HG03103 (cell line): Measurements from ENCODE around the gene ZNF516.
"Not testable (repeated sequence)": the region's sequence is repeated elsewhere in the genome, so short reads cannot be mapped to it uniquely, and the experiment has no call there.

Experiments used
- ATAC-seq: cut with Tn5 transposase; IDR thresholded peaks from one replicate; pipeline ENCODE4 v1.9.1; 2021; ENCODE audit warnings: low read depth; ENCODE audit not compliant: unreplicated experiment

ZNF516 gene

GRCh38 chr18:76491473-76491775 lies 3.6 kb downstream of the ZNF516 start:
- ATAC-seq: no peak

DNA sequence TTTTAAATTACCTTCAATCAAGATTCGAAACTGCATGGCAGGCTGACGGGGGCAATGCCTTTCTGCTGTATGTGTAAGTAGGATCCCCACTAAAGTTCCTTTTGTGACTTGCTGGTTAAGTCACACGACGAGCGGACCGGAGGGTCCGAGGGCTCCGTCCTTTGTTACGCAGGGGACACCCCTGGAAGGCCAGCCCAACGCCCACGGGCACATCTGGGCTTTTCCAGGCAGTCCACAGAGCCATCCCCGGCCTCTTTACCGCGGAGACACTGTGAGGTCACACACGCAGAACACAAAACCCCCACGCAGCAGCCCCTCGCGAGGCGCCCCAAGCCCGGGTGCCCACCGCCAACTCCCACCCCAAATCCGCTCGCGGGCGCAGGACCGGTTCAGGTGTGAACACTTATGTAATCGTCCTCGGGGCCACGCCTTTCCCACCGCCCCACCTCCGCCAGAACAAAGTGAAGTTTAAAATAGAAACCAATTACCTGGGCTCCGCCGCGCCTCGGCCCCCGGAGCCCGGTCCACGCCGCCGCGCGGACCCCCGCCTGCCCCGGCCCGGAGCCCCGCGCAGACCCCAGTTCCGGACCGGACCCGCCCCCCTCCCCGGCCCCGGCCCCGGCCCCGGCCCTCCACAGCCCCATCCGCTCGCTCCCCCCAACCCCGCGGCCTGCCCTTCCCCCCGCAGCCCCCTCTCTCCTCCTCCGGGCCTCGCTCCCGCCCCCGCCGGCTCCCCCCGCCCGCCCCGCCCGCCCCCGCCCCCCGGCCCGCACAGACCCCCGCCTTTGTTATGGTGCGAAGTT lies 4.2 kb downstream of the ZNF516 start:
- no peak for ATAC-seq

DNA sequence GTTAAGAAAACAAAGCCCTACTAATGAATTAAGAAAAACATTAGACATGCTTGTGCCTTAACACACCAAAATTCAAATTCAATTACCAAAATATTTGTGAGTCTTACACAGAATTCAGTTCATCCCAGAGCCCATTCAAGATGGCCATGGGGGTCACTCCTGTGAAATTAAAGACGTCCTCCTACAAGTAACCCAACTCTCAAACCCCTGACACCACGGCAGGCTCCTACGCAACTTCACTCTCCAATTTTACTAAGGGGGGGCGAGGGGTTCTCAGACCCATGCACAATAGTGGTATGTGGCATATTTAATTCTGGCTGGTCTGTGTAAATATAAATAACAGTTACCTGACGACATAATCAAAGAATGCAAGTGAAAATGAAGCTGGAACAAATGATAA lies 5.0 kb downstream of the ZNF516 start:
- ATAC-seq: no peak

DNA sequence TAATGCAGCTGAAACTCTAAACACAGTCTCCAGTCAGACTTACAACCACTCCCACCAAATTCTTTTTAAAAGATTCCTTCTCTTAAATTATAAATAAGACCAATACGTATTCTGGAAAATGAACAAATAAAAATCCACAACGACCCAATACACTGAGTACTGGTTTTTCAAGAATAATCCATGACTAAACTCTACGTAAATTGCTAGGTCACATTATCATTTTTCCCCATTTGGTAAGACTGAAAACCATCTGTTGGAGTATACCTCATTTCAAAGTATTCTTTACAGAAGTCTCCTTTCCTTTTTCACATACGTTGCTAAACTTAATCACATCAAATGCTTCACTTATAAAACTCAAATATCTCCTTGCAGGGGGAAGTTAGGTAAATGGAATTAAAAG lies 6.0 kb downstream of the ZNF516 start:
- no peak for ATAC-seq

DNA sequence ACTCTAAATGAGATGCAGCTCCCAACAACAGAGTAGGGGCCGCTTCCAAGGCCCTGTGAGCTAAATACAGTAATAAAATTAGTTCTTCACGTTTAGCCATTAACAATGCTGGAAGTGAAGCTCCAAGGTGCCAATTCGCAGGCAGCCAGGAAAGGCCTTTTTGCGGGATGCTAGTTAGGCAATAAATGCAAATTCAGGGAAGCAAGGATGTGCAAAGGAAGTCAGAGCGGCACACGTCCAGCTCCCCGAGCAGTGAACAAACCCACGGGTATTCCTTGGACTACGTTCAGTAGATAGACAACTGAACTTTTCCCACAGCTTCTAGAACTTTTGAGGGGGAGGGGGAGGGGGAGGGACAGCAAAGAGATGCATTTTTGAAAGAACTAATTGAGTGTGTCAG lies 6.9 kb downstream of the ZNF516 start:
- no peak for ATAC-seq

GRCh38 chr18:76487782-76488181 lies 7.3 kb downstream of the ZNF516 start:
- ATAC-seq: no peak

GRCh38 chr18:76487070-76487469 lies 8.0 kb downstream of the ZNF516 start:
- ATAC-seq: no peak

- no peak for ATAC-seq
Measured at GRCh38 chr18:76486574-76486973, 8.5 kb downstream of the ZNF516 start.

- no peak for ATAC-seq
Measured at GRCh38 chr18:76486038-76486437, 9.0 kb downstream of the ZNF516 start.

DNA sequence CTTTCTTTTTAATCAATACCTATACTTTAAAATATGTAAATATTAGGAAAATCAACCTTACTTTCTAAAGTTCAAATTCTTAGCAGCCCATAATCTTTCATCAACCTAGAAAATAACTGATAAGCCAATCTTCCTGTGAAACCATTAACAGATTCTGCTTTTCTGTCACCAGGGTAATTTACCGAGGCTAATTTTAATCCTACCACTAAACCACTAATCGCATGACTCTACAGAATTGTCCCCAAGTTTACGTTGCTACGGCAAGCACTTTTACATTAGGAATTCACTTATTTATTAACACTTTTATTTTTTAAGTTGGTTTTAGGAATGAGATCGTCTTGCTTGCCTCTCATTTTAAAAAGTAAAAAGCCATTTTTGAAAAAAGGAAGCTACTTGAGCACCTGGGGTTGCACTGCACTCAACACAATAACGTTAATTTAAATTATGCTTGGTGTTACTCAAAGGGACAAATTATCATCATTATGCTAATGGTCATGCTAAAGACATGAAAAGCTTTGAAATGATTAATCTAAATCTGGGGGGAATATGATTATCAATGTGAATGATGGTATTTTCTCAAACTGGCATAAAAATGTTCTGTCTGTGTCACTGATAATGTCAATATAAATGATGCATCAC lies 10.2 kb downstream of the ZNF516 start:
- ATAC-seq: peak; percentile 46

- ATAC-seq: no peak
Measured at GRCh38 chr18:76483780-76484179, 11.3 kb downstream of the ZNF516 start.

DNA sequence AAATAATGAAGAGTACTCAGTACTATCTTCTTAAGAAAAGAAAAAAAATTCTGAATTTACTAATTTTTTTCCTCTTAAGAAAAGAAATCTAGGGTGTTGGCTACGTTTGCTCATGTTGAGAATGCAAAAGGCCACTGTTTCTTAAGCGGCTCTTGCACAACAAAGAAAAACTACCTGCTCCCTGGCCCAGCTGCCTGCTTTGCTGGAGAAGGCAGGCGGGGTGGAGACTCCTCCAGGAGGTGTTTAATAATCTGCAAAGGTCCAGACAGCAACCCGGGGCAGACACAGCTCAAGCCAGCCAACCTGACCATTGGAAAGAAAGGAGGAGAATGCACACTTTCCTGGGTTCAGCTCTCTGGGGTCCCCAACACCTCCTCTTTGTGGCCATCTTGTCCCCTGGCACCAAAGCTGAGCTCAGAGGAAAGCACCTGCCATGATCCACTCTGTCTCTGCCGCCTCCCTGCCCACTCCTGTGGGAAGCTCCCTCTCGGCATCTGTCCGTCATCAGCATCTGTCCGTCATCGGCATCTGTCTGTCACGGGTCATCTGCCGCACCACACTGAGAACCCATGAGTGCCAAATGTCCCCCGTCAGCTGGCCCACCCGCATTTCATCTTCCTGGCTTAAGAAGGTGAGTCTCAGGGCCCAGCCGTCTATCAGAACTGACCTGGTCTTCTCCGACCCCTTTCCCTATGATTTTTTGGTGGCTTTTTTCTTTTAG lies 11.9 kb downstream of the ZNF516 start:
- ATAC-seq: no peak

GRCh38 chr18:76482267-76482666 lies 12.8 kb downstream of the ZNF516 start:
- ATAC-seq: no peak

GRCh38 chr18:76480913-76481312 lies 14.1 kb downstream of the ZNF516 start:
- no peak for ATAC-seq

- no peak for ATAC-seq
Measured at GRCh38 chr18:76479351-76480238, 15.4 kb downstream of the ZNF516 start.

DNA sequence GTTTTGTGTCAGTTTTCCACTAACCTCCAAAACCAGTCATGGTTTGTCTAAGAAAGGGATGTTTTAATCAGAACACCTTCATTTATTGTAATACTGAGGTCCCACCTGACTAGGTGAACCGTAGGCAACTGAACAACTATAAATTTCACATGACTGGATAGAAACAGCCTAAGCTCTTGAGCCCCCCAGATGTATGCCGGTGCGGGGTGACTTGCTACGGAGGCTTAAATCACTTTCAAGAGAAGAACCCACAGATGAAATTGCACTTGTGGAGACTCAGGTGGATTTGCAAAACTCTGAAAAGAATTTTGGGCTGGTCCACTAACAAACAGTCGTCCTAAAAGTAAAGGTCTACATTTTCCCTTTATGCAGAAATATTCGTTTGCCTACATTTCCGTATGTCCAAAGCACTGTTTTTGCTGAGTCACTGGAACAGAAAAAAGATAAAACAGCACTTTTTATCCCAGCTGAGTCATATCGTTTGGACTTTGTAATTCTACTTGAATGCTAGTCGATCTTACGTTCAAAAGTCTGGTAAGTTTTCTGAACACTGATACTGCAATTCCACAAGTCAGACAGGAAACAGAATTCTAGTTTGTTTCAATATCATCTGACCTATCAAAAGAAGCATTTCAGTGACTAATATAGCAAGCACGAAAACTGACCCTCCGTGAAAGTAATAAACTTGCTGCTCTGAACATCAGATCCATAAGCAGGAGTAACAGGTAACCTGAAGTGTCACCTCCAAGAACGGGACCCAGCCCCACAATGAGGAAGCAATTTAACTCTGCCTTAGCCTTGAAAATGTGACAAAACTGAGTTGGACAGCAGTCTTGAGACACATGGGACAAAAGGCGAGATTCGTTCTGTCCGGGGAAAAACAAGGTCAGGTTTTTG lies 18.1 kb downstream of the ZNF516 start:
- ATAC-seq: peak; percentile 44

DNA sequence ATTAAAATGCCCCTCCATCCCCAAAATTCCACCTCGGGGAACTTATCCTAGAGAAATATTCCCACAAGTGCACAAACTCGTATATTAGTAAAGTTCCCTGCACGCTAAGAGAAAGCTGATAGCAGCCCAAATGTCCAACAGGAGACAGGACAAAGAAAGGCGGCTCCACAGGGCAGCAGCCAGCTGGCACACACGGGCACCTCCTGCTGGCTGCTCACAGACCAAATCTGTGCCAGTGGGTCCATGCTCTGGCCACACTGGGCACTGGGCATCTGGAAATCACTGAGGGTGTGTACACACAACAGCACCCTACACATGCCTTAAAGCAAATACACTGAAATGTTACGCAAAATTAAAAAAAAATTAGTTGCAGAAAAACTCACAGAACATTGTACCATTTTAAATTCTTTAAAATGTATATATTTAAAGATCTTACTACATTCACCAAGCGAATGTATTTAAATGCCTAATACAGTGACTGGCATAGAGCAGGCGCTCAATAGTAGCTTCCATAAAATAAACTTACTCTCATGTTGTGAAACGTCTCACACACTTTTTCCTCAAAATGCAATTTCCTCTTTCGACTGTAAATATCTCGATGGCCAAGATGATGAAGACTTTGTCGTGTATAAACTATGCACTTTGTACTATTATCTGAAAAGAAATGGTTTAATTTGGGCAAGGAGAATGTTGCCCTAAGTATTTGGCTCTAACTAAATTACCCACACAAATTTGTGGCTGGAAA lies 19.4 kb downstream of the ZNF516 start:
- no peak for ATAC-seq

DNA sequence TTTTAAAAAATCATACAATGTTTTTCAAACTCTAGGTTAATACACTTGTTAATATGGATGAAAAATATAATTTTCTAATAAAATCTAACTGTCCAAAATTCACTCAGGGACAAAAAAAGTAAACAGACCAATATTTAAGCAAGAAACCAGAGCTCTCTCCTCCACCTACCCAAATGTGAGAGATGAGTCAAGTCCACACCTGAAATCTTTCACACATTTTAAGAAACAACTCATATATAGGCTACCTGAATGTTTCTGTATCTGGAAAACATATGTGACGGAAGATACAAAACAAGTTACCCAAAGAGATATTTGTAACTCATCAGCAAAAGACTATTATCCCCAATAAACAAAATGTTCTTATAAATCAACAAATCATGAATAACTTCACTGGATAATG lies 20.2 kb downstream of the ZNF516 start:
- no peak for ATAC-seq

DNA sequence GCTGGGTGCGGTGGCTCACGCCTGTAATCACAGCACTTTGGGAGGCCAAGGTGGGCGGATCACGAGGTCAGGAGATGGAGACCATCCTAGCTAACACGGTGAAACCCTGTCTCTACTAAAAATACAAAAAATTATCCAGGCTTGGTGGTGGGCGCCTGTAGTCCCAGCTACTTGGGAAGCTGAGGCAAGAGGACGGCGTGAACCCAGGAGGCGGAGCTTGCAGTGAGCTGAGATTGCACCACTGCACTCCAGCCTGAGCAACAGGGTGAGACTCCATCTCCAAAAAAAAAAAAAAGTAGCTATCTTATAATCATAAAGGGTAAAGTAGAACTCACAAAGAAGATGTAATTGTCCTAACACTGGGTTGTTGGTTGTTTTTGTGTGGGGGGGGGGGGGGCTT lies 21.5 kb downstream of the ZNF516 start:
- ATAC-seq: not testable (repeated sequence)
